IPS DF 6.9 (cell line): ENCODE data around the gene C1QC.

Experiments
- DNase-seq: peaks from one replicate; pipeline ENCODE4 v3.0.0-alpha.2; 2013; ENCODE audit warnings: low read depth, low spot score
- H3K27ac ChIP-seq: one replicate; pipeline ENCODE4 v1.5.1; 2013; ENCODE audit warnings: low read length, control low read depth
- H3K27me3 ChIP-seq: 2 replicates; pipeline ENCODE4 v1.6.1; 2013; ENCODE audit warnings: mild to moderate bottlenecking, low read length; ENCODE audit not compliant: control insufficient read depth, insufficient read depth
- H3K36me3 ChIP-seq: 2 replicates; pipeline ENCODE4 v1.6.1; 2013; ENCODE audit warnings: low read length; ENCODE audit not compliant: control insufficient read depth, insufficient read depth
- H3K4me1 ChIP-seq: 2 replicates; pipeline ENCODE4 v1.6.1; 2013; ENCODE audit warnings: low read length; ENCODE audit not compliant: control insufficient read depth, insufficient read depth
- H3K4me3 ChIP-seq: 2 replicates; pipeline ENCODE4 v1.5.1; 2013; ENCODE audit warnings: mild to moderate bottlenecking, low read length
- H3K9me3 ChIP-seq: 2 replicates; pipeline ENCODE4 v1.6.1; 2013; ENCODE audit warnings: low read length, inconsistent platforms; ENCODE audit not compliant: control insufficient read depth, insufficient read depth
- WGBS: extraction: QIAGEN DNeasy Blood & Tissue Kit; methylation state at CpG from one replicate; pipeline ENCODE4 v1.1.7; 2013; ENCODE audit warnings: mixed read lengths, missing lambda C conversion rate; ENCODE audit not compliant: insufficient read length, insufficient coverage; 5-methylcytosine and 5-hydroxymethylcytosine counted together

Gene C1QC

DNA sequence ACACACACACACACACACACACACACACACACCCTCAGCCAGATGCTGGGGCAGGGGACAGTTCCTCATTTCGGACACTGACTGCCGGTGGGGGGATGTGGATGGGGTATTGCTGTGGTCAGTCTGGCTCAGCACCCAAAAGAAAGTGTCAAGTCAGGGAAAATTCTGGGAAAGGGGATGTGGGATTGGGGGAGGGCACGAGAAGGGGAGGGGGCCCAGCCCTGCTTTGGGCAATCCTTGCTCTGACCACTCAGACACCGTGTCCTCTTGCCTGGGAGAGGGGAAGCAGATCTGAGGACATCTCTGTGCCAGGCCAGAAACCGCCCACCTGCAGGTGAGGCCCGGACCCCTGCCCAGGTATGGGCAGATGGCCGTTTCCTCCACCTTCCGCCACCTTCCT is at the start of gene C1QC:
Gene C1QC (plus strand): TSS at position 253 of the 400 bp plus-strand sequence. CDS start 391 bp downstream, outside the sequence.
- peaks cover 4% of the 10 kb centered on the region for H3K4me1 ChIP-seq
- H3K36me3 ChIP-seq, result no peaks in the 10 kb centered on the region
- no CpG with 5 or more reads among the region's 8 CpGs for WGBS
- no peaks in the 10 kb centered on the region for H3K9me3 ChIP-seq
- DNase-seq, result no peak
- no peak within 1 kb of the TSS for H3K4me3 ChIP-seq
- H3K27me3 ChIP-seq, result no peaks in the 10 kb centered on the region
- H3K27ac ChIP-seq, result no peak within 1 kb of the TSS

DNA sequence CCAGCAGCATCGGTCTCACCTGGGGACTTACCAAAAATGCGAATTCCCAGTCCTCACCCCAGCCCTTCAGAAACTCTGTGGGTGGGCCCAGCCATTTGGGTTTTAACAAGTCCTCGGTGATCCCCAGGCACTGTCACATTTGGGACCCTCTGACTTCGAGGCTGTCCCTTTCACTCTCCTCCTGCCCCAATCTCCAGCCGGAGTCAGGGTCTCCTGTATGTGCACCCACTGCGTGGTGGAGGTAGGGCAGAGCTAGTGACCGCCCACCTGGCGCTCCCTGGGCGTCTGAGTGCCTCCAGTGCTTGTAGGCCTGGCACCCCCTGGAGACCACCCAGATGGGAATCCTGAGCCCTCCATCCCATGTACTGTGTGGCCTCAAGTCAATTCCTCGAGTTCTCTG is 49.0 kb upstream of the C1QC start:
- H3K36me3 ChIP-seq, result no peaks in the 10 kb centered on the region
- DNase-seq, result no peak
- no peak overlapping the region for H3K4me3 ChIP-seq
- no CpG with 5 or more reads among the region's 10 CpGs for WGBS
- no peaks in the 10 kb centered on the region for H3K9me3 ChIP-seq
- H3K27me3 ChIP-seq, result no peaks in the 10 kb centered on the region
- no peak overlapping the region for H3K27ac ChIP-seq
- peaks cover 1% of the 10 kb centered on the region; the same call in 1 of the 2 replicates for H3K4me1 ChIP-seq

DNA sequence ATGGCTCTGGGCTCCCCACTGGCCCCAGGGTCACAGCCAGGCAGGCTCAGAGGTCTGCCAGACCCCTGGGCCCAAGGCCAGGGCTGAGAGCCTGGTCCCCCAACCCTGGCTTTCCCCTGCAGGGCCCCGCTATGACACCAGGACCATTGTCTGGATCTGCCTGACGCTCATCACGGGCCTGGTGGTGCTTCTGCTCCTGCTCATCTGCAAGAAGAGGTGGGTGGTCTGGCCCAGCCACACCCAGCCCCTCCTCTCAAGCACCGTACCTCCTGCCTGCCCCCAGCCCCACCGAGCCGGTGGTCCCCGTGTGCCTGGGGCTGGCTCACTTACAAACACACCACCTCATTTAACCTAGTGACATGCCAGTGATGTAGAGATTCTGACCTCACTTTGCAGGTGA is 48.3 kb upstream of the C1QC start:
- WGBS, result no CpG with 5 or more reads among the region's 7 CpGs
- DNase-seq, result no peak
- Histone ChIP-seq H3K4me3 (no peak overlapping the region), H3K27me3 (no peaks in the 10 kb centered on the region), H3K4me1 (peaks cover 1% of the 10 kb centered on the region; the same call in 1 of the 2 replicates), H3K27ac (no peak overlapping the region), H3K9me3 (no peaks in the 10 kb centered on the region), H3K36me3 (no peaks in the 10 kb centered on the region)

DNA sequence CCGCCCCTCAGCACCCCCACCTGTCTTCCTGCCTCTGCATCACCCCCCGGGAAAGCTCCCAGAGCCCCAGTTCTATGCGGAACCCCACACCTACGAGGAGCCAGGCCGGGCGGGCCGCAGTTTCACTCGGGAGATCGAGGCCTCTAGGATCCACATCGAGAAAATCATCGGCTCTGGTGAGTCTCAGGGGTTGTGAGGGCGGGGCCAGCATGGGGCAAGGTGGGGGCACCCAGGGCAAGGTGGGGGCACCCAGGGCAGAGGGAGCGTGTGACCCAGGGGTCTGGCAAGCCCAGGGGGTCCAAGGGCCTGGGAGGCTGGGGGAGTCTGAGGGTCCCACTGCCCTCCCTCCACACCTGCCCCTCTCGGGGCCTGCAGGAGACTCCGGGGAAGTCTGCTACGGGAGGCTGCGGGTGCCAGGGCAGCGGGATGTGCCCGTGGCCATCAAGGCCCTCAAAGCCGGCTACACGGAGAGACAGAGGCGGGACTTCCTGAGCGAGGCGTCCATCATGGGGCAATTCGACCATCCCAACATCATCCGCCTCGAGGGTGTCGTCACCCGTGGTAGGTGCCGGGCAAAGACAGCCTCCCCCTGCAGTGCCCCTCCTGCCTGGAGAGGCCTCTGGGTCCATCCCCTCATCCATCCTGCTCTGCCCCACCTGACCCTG is 46.0 kb upstream of the C1QC start:
- Histone ChIP-seq H3K36me3 (no peaks in the 10 kb centered on the region), H3K27me3 (no peaks in the 10 kb centered on the region), H3K4me1 (peaks cover 1% of the 10 kb centered on the region), H3K27ac (no peak overlapping the region), H3K4me3 (no peak overlapping the region), H3K9me3 (no peaks in the 10 kb centered on the region)
- no CpG with 5 or more reads among the region's 30 CpGs for WGBS
- DNase-seq, result no peak

DNA sequence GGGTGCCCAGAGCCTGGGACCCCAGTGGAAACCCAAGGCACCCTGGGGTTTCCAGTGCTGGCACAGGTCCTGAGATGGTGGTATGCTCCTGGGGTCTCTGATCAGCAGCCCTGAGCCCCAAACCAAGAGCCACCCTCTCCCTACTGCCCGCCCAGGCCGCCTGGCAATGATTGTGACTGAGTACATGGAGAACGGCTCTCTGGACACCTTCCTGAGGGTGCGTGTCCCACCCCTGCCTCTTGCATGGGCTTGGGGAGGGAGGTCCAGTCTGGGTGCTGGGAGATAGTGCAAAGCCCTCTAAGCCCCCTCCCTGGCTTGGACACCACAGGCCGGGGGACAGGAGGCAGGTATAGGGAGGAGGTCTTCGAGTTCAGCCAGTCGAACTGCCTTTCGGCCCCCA is 45.4 kb upstream of the C1QC start:
- WGBS, result no CpG with 5 or more reads among the region's 8 CpGs
- no peak for DNase-seq
- no peaks in the 10 kb centered on the region for H3K9me3 ChIP-seq
- H3K27ac ChIP-seq, result no peak overlapping the region
- no peaks in the 10 kb centered on the region for H3K36me3 ChIP-seq
- no peak overlapping the region for H3K4me3 ChIP-seq
- H3K4me1 ChIP-seq, result peaks cover under 1% of the 10 kb centered on the region
- no peaks in the 10 kb centered on the region for H3K27me3 ChIP-seq

DNA sequence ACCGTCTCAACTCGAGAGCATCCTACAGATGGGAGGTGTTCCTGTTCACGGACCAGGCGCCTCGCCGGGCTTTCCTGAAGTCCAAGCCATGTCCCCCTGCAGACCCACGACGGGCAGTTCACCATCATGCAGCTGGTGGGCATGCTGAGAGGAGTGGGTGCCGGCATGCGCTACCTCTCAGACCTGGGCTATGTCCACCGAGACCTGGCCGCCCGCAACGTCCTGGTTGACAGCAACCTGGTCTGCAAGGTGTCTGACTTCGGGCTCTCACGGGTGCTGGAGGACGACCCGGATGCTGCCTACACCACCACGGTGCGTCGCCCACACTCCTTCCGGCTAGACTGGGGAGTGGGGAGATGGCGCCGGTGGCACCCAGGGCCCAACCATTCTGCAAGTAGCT is 44.7 kb upstream of the C1QC start:
- WGBS, result no CpG with 5 or more reads among the region's 24 CpGs
- H3K27ac ChIP-seq, result no peak overlapping the region
- H3K9me3 ChIP-seq, result no peaks in the 10 kb centered on the region
- no peaks in the 10 kb centered on the region; the same call in 1 of the 2 replicates for H3K4me1 ChIP-seq
- H3K36me3 ChIP-seq, result no peaks in the 10 kb centered on the region
- no peak for DNase-seq
- no peaks in the 10 kb centered on the region for H3K27me3 ChIP-seq
- no peak overlapping the region for H3K4me3 ChIP-seq

DNA sequence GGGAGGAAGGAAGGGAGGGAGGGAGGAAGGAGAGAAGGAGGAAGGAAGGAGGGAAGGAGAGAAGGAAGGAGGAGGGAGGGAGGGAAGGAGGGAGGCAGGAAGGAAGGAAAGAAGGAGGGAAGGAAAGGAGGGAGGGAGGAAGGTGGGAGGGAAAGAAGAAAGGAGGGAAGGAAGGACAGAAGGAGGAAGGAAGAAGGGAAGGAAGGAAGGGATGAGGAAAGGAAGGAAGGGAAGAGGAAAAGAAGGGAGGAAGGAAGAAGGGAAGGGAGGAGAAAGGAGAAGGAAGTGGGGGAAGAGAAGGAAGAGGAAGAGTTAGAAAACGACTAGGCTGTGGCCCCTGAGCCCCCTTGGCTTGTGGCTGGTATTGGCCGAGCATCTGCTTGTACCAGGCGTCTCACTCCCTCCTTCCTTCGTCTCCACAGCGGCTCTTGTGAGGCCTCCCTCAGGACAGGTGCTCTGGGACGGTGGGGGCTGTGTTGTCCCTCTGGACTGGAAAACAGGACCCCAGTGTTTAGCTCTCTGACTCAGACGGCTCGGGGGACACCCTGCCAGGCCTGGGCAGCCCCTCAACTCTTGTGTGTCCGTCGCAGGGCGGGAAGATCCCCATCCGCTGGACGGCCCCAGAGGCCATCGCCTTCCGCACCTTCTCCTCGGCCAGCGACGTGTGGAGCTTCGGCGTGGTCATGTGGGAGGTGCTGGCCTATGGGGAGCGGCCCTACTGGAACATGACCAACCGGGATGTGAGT is 43.2 kb upstream of the C1QC start:
- no peak for DNase-seq
- Histone ChIP-seq H3K27ac (no peak overlapping the region), H3K4me1 (no peaks in the 10 kb centered on the region; the same call in 1 of the 2 replicates), H3K9me3 (no peaks in the 10 kb centered on the region), H3K4me3 (no peak overlapping the region), H3K27me3 (no peaks in the 10 kb centered on the region), H3K36me3 (no peaks in the 10 kb centered on the region)
- WGBS, result no CpG with 5 or more reads among the region's 22 CpGs

DNA sequence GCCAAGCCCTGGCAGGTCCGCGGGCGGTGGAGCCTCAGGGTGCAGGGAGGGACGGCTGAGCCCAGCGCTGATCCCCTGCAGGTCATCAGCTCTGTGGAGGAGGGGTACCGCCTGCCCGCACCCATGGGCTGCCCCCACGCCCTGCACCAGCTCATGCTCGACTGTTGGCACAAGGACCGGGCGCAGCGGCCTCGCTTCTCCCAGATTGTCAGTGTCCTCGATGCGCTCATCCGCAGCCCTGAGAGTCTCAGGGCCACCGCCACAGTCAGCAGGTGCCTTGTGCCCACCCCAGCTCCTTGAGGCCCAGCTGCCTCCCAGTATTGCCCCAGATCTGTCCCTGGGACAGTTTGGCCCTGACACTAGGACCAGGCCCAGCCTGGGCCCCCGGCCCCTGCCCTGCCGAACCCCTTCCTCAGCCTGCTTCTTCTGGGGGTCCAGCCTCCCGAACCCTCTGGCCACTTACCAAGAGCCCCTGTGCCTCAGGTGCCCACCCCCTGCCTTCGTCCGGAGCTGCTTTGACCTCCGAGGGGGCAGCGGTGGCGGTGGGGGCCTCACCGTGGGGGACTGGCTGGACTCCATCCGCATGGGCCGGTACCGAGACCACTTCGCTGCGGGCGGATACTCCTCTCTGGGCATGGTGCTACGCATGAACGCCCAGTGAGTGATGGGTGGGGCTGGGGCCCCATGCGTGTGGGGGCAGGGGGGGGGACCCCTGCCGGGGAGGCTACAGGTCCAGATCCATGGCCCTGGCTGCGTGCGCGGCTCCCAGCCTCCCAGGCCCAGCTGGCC is 42.4 kb upstream of the C1QC start:
- H3K27me3 ChIP-seq, result no peaks in the 10 kb centered on the region
- no peaks in the 10 kb centered on the region for H3K36me3 ChIP-seq
- H3K4me3 ChIP-seq, result no peak overlapping the region
- no peak for DNase-seq
- H3K9me3 ChIP-seq, result no peaks in the 10 kb centered on the region
- no peak overlapping the region for H3K27ac ChIP-seq
- no CpG with 5 or more reads among the region's 39 CpGs for WGBS
- H3K4me1 ChIP-seq, result no peaks in the 10 kb centered on the region; the same call in 1 of the 2 replicates

DNA sequence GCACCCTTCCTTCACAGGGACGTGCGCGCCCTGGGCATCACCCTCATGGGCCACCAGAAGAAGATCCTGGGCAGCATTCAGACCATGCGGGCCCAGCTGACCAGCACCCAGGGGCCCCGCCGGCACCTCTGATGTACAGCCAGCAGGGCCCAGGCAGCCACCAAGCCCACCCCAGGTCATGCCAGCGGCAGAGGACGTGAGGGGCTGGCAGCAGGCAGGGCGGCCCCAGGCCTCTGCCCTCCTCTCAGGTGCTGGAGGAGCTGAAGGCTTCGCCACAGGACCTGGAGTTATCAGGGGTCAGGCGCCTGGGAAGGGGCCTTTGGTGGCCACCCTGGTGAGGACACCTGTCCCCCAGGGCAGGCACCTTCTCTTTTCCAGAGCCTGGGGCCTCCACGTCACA is 41.8 kb upstream of the C1QC start:
- H3K9me3 ChIP-seq, result no peaks in the 10 kb centered on the region
- no peak overlapping the region for H3K4me3 ChIP-seq
- DNase-seq, result no peak
- no CpG with 5 or more reads among the region's 12 CpGs for WGBS
- H3K27me3 ChIP-seq, result no peaks in the 10 kb centered on the region
- no peaks in the 10 kb centered on the region; the same call in 1 of the 2 replicates for H3K4me1 ChIP-seq
- H3K36me3 ChIP-seq, result no peaks in the 10 kb centered on the region
- no peak overlapping the region for H3K27ac ChIP-seq

DNA sequence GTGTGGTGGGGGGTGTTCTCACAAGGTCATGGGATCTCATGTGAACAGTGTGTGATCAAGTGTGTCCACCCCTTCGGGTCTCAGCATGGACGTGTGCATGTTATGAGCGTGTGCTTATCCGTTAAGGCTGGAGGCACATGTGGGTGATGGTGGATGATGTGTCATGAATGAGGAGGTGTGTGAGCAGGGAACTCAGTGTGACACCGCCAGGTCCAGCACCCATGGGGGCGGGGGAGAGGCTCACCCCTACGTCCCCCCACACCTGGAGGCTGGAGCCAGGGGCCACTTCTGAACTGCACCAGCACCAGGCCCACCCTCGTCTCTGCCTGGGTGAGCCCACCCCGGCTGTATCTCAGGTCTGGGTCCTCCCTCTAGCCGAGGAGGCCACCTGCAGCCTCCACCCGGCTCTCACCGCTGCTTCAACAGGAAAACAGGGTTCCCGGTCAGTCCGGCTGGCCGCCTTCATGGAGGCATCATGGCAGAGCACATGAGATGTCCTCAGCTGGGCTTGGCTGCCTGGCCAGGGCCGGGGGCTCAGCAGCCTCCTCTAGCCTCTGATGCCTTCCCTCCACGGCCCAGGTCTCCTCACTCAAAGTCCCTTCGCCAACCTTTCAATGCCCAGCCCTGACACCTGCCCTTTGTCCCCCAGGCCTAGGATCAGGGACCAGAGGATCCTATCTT is 41.2 kb upstream of the C1QC start:
- H3K4me3 ChIP-seq, result no peak overlapping the region
- no peaks in the 10 kb centered on the region for H3K27me3 ChIP-seq
- DNase-seq, result no peak
- no peaks in the 10 kb centered on the region; the same call in 1 of the 2 replicates for H3K4me1 ChIP-seq
- H3K9me3 ChIP-seq, result no peaks in the 10 kb centered on the region
- H3K36me3 ChIP-seq, result no peaks in the 10 kb centered on the region
- no CpG with 5 or more reads among the region's 18 CpGs for WGBS
- H3K27ac ChIP-seq, result no peak overlapping the region
